H1 (cell line): Measurements from ENCODE around the gene TUBGCP2. TPM values are rescaled to one million over a fixed set of nuclear protein-coding genes. Genes with fewer than 3 reads are reported as not detected.

Source experiments
- CBX8 ChIP-seq: fragments of 300-800, 300-1000 bp; sonication (generic); IDR thresholded peaks from 2 replicates; pipeline ENCODE4 v1.7.1; 2016; ENCODE audit warnings: low read depth, low read length, borderline replicate concordance
- CHD7 ChIP-seq: fragments of 300-600 bp; sonication (generic); IDR thresholded peaks from 2 replicates; pipeline ENCODE4 v1.7.1; 2012; ENCODE audit warnings: low read length, moderate library complexity, mild to moderate bottlenecking, inconsistent platforms; ENCODE audit not compliant: insufficient replicate concordance
- EGR1 ChIP-seq: IDR thresholded peaks from 2 replicates; pipeline ENCODE4 v1.6.1; 2011; ENCODE audit warnings: low read depth, low read length, borderline replicate concordance
- NANOG ChIP-seq: IDR thresholded peaks from 2 replicates; pipeline ENCODE4 v1.6.1; 2011; ENCODE audit warnings: low read length, low read depth, mild to moderate bottlenecking, inconsistent platforms; ENCODE audit not compliant: insufficient read depth, poor library complexity, severe bottlenecking
- RNF2 ChIP-seq: fragments of 200-900, 300-1000 bp; sonication (generic); IDR thresholded peaks from 2 replicates; pipeline ENCODE4 v1.7.1; 2016; ENCODE audit warnings: borderline replicate concordance, low read depth, mild to moderate bottlenecking, antibody characterized with exemption, low read length; ENCODE audit not compliant: poor library complexity, severe bottlenecking; ENCODE audit errors: missing control alignments
- SP2 ChIP-seq: IDR thresholded peaks from 2 replicates; pipeline ENCODE4 v1.6.1; 2012; ENCODE audit warnings: mild to moderate bottlenecking, low read length, inconsistent platforms
- TBP ChIP-seq: IDR thresholded peaks from 2 replicates; pipeline ENCODE4 v1.6.1; 2011; ENCODE audit warnings: low read depth, low read length, improper control_type of control experiment
- polyA plus RNA-seq, 7 experiments: library from polyadenylated mRNA; depleted of rRNA in 3 of 7; stranded (reverse) in 5 of 7; unstranded in 2 of 7; fragments of >200 nt in 5 of 7; fragments of 200-250 nt in 2 of 7; gene quantifications; 1 replicate in 5 of 7; 2 replicates in 1 of 7; 4 replicates in 1 of 7; pipeline versions ENCODE4 v1.2.1 to v1.2.3, GENCODE V29; 2011 to 2013; ENCODE audit warnings: missing spikeins in 2 of 7, mixed read lengths in 2 of 7
- total RNA-seq: library from RNA; stranded (reverse); fragmentation: NEBNext Ultra II Directional; extraction: Animal tissue kit (Norgen Biotek cat#: 25700); gene quantifications from 2 replicates; pipeline ENCODE4 v1.2.1, GENCODE V29; 2021
- TF ChIP-seq, protein P1 (sequence below): IDR thresholded peaks from 2 replicates; pipeline ENCODE4 v1.6.1; 2011; ENCODE audit warnings: low read length, improper control_type of control experiment

TUBGCP2 gene
- total and polyA plus RNA-seq, 2 of the 8 experiments (the other 6 are each of a cell fraction or from before 2014, with no cell fraction given) = 34.9 to 51.9 TPM

DNA sequence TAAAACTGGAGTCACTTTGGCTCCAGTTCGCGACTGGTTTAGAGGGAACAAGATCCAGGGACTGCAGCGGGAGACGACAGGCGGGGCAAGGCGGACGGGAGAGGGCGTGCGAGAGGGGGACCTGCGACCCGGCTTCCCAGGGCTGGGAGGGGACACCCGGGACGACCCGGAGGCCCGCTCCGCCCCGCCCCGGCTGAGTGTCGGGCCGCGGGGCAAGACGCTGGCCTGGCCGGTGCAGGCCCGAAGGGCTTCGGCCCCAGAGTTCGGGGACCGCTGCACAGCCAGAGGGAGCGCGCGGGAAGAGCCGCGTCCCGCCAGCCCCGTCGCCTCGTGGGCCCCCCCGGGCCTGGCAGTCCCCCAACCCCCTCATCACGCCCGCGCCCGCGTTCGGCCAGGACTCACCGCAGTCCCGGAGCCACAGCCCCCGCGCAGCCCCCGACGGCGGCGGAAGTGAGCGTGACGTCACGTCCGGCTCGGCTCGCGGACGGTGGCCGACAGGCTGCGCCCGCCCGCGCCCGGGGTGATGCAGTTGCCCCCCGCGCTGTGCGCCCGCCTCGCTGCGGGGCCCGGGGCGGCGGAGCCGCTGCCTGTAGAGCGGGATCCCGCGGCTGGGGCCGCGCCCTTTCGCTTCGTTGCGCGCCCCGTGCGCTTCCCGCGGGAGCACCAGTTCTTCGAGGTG is at the start of gene TUBGCP2, which contains the start of gene ZNF511 (continued):
- TF ChIP-seq, protein P1, sequence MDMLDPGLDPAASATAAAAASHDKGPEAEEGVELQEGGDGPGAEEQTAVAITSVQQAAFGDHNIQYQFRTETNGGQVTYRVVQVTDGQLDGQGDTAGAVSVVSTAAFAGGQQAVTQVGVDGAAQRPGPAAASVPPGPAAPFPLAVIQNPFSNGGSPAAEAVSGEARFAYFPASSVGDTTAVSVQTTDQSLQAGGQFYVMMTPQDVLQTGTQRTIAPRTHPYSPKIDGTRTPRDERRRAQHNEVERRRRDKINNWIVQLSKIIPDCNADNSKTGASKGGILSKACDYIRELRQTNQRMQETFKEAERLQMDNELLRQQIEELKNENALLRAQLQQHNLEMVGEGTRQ = no peak
- no peak; the same call in 1 of the 2 replicates for TF ChIP-seq TBP
- TF ChIP-seq EGR1 = 0 out of 2 replicates have a peak, but pooled peaks have one; percentile 26
- TF ChIP-seq RNF2 = no peak
- no peak for TF ChIP-seq NANOG
- no peak for TF ChIP-seq SP2
- TF ChIP-seq CHD7 = no peak
- TF ChIP-seq CBX8 = no peak
